CD14-positive monocyte (primary cell): ENCODE data around the gene C11orf42. TPM values are rescaled to one million over a fixed set of nuclear protein-coding genes. Genes with fewer than 3 reads are reported as not detected.

Experiments used
- DNase-seq, 3 donors: peaks; one replicate each; pipeline ENCODE4 v3.0.0-alpha.2; 2011 to 2022
- H2AFZ ChIP-seq: 2 replicates; pipeline ENCODE4 v1.6.0; 2012; ENCODE audit warnings: mild to moderate bottlenecking, low read depth, low read length, inconsistent platforms; ENCODE audit not compliant: insufficient read depth, poor library complexity, severe bottlenecking
- H3K27ac ChIP-seq, 2 donors: 1 replicate in 1 of 2; 2 replicates in 1 of 2; pipeline ENCODE4 v1.5.1; 2012 to 2013; ENCODE audit warnings: low read length in 2 of 2, control low read depth in 1 of 2, inconsistent platforms in 1 of 2, low read depth in 1 of 2, mild to moderate bottlenecking in 1 of 2
- H3K27me3 ChIP-seq, 2 donors: one replicate each; pipeline versions ENCODE4 v1.6.0 to v1.6.1; 2011 to 2013; ENCODE audit warnings: low read length in 2 of 2; ENCODE audit not compliant: control insufficient read depth in 2 of 2, insufficient read depth in 2 of 2
- H3K36me3 ChIP-seq, 2 donors: replicated peaks in 1 of 2; 1 replicate in 1 of 2; 2 replicates in 1 of 2; pipeline versions ENCODE4 v1.5.1 to v1.6.1; 2012 to 2013; ENCODE audit warnings: low read length in 2 of 2, control low read depth in 1 of 2, inconsistent platforms in 1 of 2, mild to moderate bottlenecking in 1 of 2; ENCODE audit not compliant: insufficient read depth in 2 of 2, control insufficient read depth in 1 of 2
- H3K4me1 ChIP-seq, 2 donors: 1 replicate in 1 of 2; 2 replicates in 1 of 2; pipeline versions ENCODE4 v1.5.1 to v1.6.1; 2012 to 2013; ENCODE audit warnings: low read length in 2 of 2, control low read depth in 1 of 2, inconsistent platforms in 1 of 2, mild to moderate bottlenecking in 1 of 2, moderate library complexity in 1 of 2; ENCODE audit not compliant: insufficient read depth in 2 of 2, control insufficient read depth in 1 of 2
- H3K4me2 ChIP-seq: replicated peaks from 2 replicates; pipeline ENCODE3; 2012; ENCODE audit warnings: low read length, moderate library complexity, mild to moderate bottlenecking; ENCODE audit not compliant: poor library complexity, severe bottlenecking; ENCODE audit errors: extremely low read depth
- H3K4me3 ChIP-seq, 3 experiments: fragments of 200-600 bp in 1 of 3; sonication (generic) in 1 of 3; replicated peaks in 1 of 3; 1 replicate in 2 of 3; 2 replicates in 1 of 3; pipeline ENCODE4 v1.5.1; 2011 to 2013; ENCODE audit warnings: low read length in 3 of 3, mild to moderate bottlenecking in 3 of 3, control low read depth in 2 of 3, low read depth in 2 of 3, inconsistent platforms in 1 of 3, moderate library complexity in 1 of 3
- H3K79me2 ChIP-seq: 2 replicates; pipeline ENCODE4 v1.6.0; 2012; ENCODE audit warnings: mild to moderate bottlenecking, control low read depth, inconsistent platforms, low read length, moderate library complexity; ENCODE audit not compliant: insufficient read depth
- H3K9ac ChIP-seq: 2 replicates; pipeline ENCODE4 v1.6.0; 2017; ENCODE audit warnings: low read length, mild to moderate bottlenecking; ENCODE audit not compliant: insufficient read depth, poor library complexity, severe bottlenecking
- H3K9me3 ChIP-seq, 2 donors: replicated peaks in 1 of 2; 1 replicate in 1 of 2; 2 replicates in 1 of 2; pipeline versions ENCODE4 v1.5.1 to v1.6.1; 2012 to 2013; ENCODE audit warnings: low read length in 2 of 2, control low read depth in 1 of 2; ENCODE audit not compliant: control insufficient read depth in 1 of 2, insufficient read depth in 1 of 2
- H4K20me1 ChIP-seq: 2 replicates; pipeline ENCODE4 v1.6.0; 2012; ENCODE audit warnings: mild to moderate bottlenecking, low read length, control low read depth, moderate library complexity; ENCODE audit not compliant: insufficient read depth
- H3K27ac Mint-ChIP-seq, 7 donors: one replicate each; pipeline ENCODE4 v1.8.0; 2020; ENCODE audit warnings: mild to moderate bottlenecking in 7 of 7, mixed read lengths in 7 of 7, moderate library complexity in 6 of 7, inconsistent platforms in 2 of 7
- H3K27me3 Mint-ChIP-seq, 3 donors: one replicate each; pipeline ENCODE4 v1.8.0; 2021 to 2022; ENCODE audit warnings: low read depth in 3 of 3, mild to moderate bottlenecking in 3 of 3, mixed read lengths in 3 of 3, moderate library complexity in 3 of 3, inconsistent platforms in 1 of 3
- H3K36me3 Mint-ChIP-seq, 2 donors: one replicate each; pipeline ENCODE4 v1.8.0; 2020; ENCODE audit warnings: mixed read lengths in 2 of 2, inconsistent platforms in 1 of 2, mild to moderate bottlenecking in 1 of 2
- H3K4me1 Mint-ChIP-seq: one replicate; pipeline ENCODE4 v1.8.0; 2020; ENCODE audit warnings: mild to moderate bottlenecking, mixed read lengths
- H3K4me3 Mint-ChIP-seq, 2 donors: one replicate each; pipeline ENCODE4 v1.8.0; 2020; ENCODE audit warnings: mild to moderate bottlenecking in 2 of 2, mixed read lengths in 2 of 2, moderate library complexity in 1 of 2
- H3K9me3 Mint-ChIP-seq, 7 donors: one replicate each; pipeline ENCODE4 v1.8.0; 2020 to 2022; ENCODE audit warnings: mixed read lengths in 7 of 7, mild to moderate bottlenecking in 6 of 7, moderate library complexity in 6 of 7, inconsistent platforms in 2 of 7
- CTCF ChIP-seq: fragments of 200-600 bp; IDR thresholded peaks from one replicate; pipeline ENCODE4 v1.8.0; 2022; ENCODE audit warnings: antibody characterized with exemption, mild to moderate bottlenecking
- WGBS: methylation state at CpG from one replicate; pipeline ENCODE4 v1.1.5; 2013; ENCODE audit warnings: missing lambda C conversion rate; ENCODE audit not compliant: insufficient coverage; 5-methylcytosine and 5-hydroxymethylcytosine counted together
- intact Hi-C, 2 donors: fragments of 100-400 bp; cut with micrococcal nuclease; formaldehyde crosslinking; loops; one replicate each; pipeline versions ENCODE4 v1.15.0 to v1.15.1; 2023
- polyA plus RNA-seq, 3 donors: library from polyadenylated mRNA; depleted of rRNA in 1 of 3; unstranded in 2 of 3; stranded (reverse) in 1 of 3; fragments of 300-500 nt in 2 of 3; fragments of >200 nt in 1 of 3; fragmentation: Illumina TruSeq in 2 of 3; gene quantifications; 1 replicate in 2 of 3; 2 replicates in 1 of 3; pipeline ENCODE4 v1.2.3, GENCODE V29; 2012 to 2021

C11orf42 gene
- polyA plus RNA-seq, 3 donors, result not detected

- no peak overlapping the region for H3K4me2 ChIP-seq
- H3K9ac ChIP-seq, result no peak overlapping the region
- peaks cover 0 to 5% (median 3%) of the 10 kb centered on the region in 7 donors for H3K9me3 Mint-ChIP-seq
- peaks cover 34% of the 10 kb centered on the region for H3K4me1 Mint-ChIP-seq
- no peaks in the 10 kb centered on the region for H3K79me2 ChIP-seq
- H3K36me3 ChIP-seq, result no peaks in the 10 kb centered on the region
- no peak for TF ChIP-seq CTCF
- H2AFZ ChIP-seq, result no peak overlapping the region
- no peak overlapping the region for H3K4me3 Mint-ChIP-seq
- no peaks in the 10 kb centered on the region for H4K20me1 ChIP-seq
- H3K9me3 ChIP-seq, result no peaks in the 10 kb centered on the region
- H3K4me3 ChIP-seq, result no peak overlapping the region
- intact Hi-C loops, result loop anchor here in 1 of 2 donors (10.0 kb wide), 1 partner anchor 57 kb away; no protein-coding TSS in a partner anchor
- H3K36me3 Mint-ChIP-seq, result peaks cover 2 to 15% of the 10 kb centered on the region in 2 donors
- H3K27ac Mint-ChIP-seq, result peak overlapping the region; percentile 84 to 95 (median 90)
- no peaks in the 10 kb centered on the region for H3K27me3 Mint-ChIP-seq
- peak; percentile 87 to 94 (median 92) for DNase-seq
- peaks cover 21 to 37% of the 10 kb centered on the region in 2 donors for H3K4me1 ChIP-seq
- peak overlapping the region in 1 of 2 donors; percentile 86 for H3K27ac ChIP-seq
- no peaks in the 10 kb centered on the region for H3K27me3 ChIP-seq
These were observed 13.6 kb upstream of the C11orf42 start for GRCh38 chr11:6191742-6192141.

GRCh38 chr11:6194065-6194581 is 11.2 kb upstream of the C11orf42 start:
- whole genome bisulfite sequencing, result no CpG with 5 or more reads among the region's 1 CpG
- Histone ChIP-seq H4K20me1 (no peaks in the 10 kb centered on the region), H3K9me3 (no peaks in the 10 kb centered on the region), H3K4me1 (peaks cover 25 to 56% of the 10 kb centered on the region in 2 donors), H3K36me3 (no peaks in the 10 kb centered on the region), H3K9ac (no peak overlapping the region), H3K79me2 (no peaks in the 10 kb centered on the region), H2AFZ (peak overlapping the region; percentile 25), H3K4me3 (no peak overlapping the region), H3K27me3 (no peaks in the 10 kb centered on the region), H3K27ac (peak overlapping the region in 1 of 2 donors; percentile 53), H3K4me2 (no peak overlapping the region)
- Mint-ChIP-seq H3K27me3 (peaks cover 0 to 2% (median 0%) of the 10 kb centered on the region in 3 donors), H3K36me3 (peaks cover 9 to 28% of the 10 kb centered on the region in 2 donors), H3K27ac (peak overlapping the region; percentile 19 to 86 (median 63)), H3K9me3 (peaks cover 0 to 5% (median 2%) of the 10 kb centered on the region in 7 donors), H3K4me1 (peaks cover 55% of the 10 kb centered on the region), H3K4me3 (no peak overlapping the region)
- intact Hi-C loops, result loop anchor here in 1 of 2 donors (10.0 kb wide), 1 partner anchor 59 kb away; no protein-coding TSS in a partner anchor
- peak in 1 of 3 donors; percentile 43 for DNase-seq
- TF ChIP-seq CTCF, result no peak
